ENCODE measurements around the gene GRID2. TPM values are rescaled to one million over a fixed set of nuclear protein-coding genes. Genes with fewer than 3 reads are reported as not detected.

GRID2 gene
- total RNA-seq, 1 donor from 2014 or later, result 2.1 TPM

- no peak for DNase-seq
- no peak for TF ChIP-seq CTCF (IDR thresholded peaks at IDR 0.05; ENCODE audit: partially characterized antibody, unreplicated experiment)
- H3K36me3 Mint-ChIP-seq (ENCODE audit: unreplicated experiment), result no peaks in the 10 kb centered on the region
- H3K27me3 Mint-ChIP-seq (ENCODE audit: unreplicated experiment), result peaks cover 1% of the 10 kb centered on the region
- H3K4me3 Mint-ChIP-seq (ENCODE audit: unreplicated experiment), result no peak overlapping the region
- no peak overlapping the region for H3K27ac Mint-ChIP-seq (ENCODE audit: unreplicated experiment)
- no peaks in the 10 kb centered on the region for H3K9me3 Mint-ChIP-seq (ENCODE audit: unreplicated experiment)
- H3K4me1 Mint-ChIP-seq (ENCODE audit: low read depth, unreplicated experiment), result no peaks in the 10 kb centered on the region
Measured at GRCh38 chr4:93513851-93514250, 1210.1 kb downstream of the GRID2 start.

GRCh38 chr4:93515208-93515607 lies 1211.4 kb downstream of the GRID2 start:
- Mint-ChIP-seq H3K4me1 (ENCODE audit: low read depth, unreplicated experiment) (no peaks in the 10 kb centered on the region), H3K4me3 (ENCODE audit: unreplicated experiment) (no peak overlapping the region), H3K36me3 (ENCODE audit: unreplicated experiment) (no peaks in the 10 kb centered on the region), H3K27me3 (ENCODE audit: unreplicated experiment) (peaks cover 1% of the 10 kb centered on the region), H3K27ac (ENCODE audit: unreplicated experiment) (no peak overlapping the region), H3K9me3 (ENCODE audit: unreplicated experiment) (no peaks in the 10 kb centered on the region)
- TF ChIP-seq CTCF (IDR thresholded peaks at IDR 0.05; ENCODE audit: partially characterized antibody, unreplicated experiment), result no peak
- DNase-seq, result no peak

GRCh38 chr4:93529692-93530372 lies 1226.1 kb downstream of the GRID2 start:
- H3K9me3 Mint-ChIP-seq (ENCODE audit: unreplicated experiment), result no peaks in the 10 kb centered on the region
- no peak overlapping the region for H3K27ac Mint-ChIP-seq (ENCODE audit: unreplicated experiment)
- no peak for DNase-seq
- no peaks in the 10 kb centered on the region for H3K4me1 Mint-ChIP-seq (ENCODE audit: low read depth, unreplicated experiment)
- TF ChIP-seq CTCF (IDR thresholded peaks at IDR 0.05; ENCODE audit: partially characterized antibody, unreplicated experiment), result no peak
- H3K27me3 Mint-ChIP-seq (ENCODE audit: unreplicated experiment), result no peaks in the 10 kb centered on the region
- H3K4me3 Mint-ChIP-seq (ENCODE audit: unreplicated experiment), result no peak overlapping the region
- no peaks in the 10 kb centered on the region for H3K36me3 Mint-ChIP-seq (ENCODE audit: unreplicated experiment)

GRCh38 chr4:93532234-93532633 lies 1228.5 kb downstream of the GRID2 start:
- Mint-ChIP-seq H3K36me3 (ENCODE audit: unreplicated experiment) (no peaks in the 10 kb centered on the region), H3K27ac (ENCODE audit: unreplicated experiment) (no peak overlapping the region), H3K4me3 (ENCODE audit: unreplicated experiment) (no peak overlapping the region), H3K4me1 (ENCODE audit: low read depth, unreplicated experiment) (no peaks in the 10 kb centered on the region), H3K27me3 (ENCODE audit: unreplicated experiment) (no peaks in the 10 kb centered on the region), H3K9me3 (ENCODE audit: unreplicated experiment) (no peaks in the 10 kb centered on the region)
- no peak for TF ChIP-seq CTCF (IDR thresholded peaks at IDR 0.05; ENCODE audit: partially characterized antibody, unreplicated experiment)
- no peak for DNase-seq

- H3K4me3 Mint-ChIP-seq (ENCODE audit: unreplicated experiment), result no peak overlapping the region
- DNase-seq, result no peak
- no peak for TF ChIP-seq CTCF (IDR thresholded peaks at IDR 0.05; ENCODE audit: partially characterized antibody, unreplicated experiment)
- H3K27me3 Mint-ChIP-seq (ENCODE audit: unreplicated experiment), result no peaks in the 10 kb centered on the region
- H3K36me3 Mint-ChIP-seq (ENCODE audit: unreplicated experiment), result no peaks in the 10 kb centered on the region
- no peaks in the 10 kb centered on the region for H3K9me3 Mint-ChIP-seq (ENCODE audit: unreplicated experiment)
- H3K27ac Mint-ChIP-seq (ENCODE audit: unreplicated experiment), result no peak overlapping the region
- no peaks in the 10 kb centered on the region for H3K4me1 Mint-ChIP-seq (ENCODE audit: low read depth, unreplicated experiment)
Measured at GRCh38 chr4:93540562-93540961, 1236.8 kb downstream of the GRID2 start.
